ENCODE data around the gene KCNH2. TPM values are rescaled to one million over a fixed set of nuclear protein-coding genes. Genes with fewer than 3 reads are reported as not detected.

KCNH2 gene
- total and polyA plus RNA-seq, 10 of the 15 experiments (the other 5 are each of a cell fraction or from before 2014, with no cell fraction given) = 0.04 to 0.24 (median 0.17) TPM; not detected in 6

GRCh38 chr7:150895809-150896208, 82.3 kb downstream of the KCNH2 start:
- POLR2A ChIA-PET = no interaction called here
- in situ Hi-C loops (cut with MboI) = no loop called here

More at GRCh38 chr7:150895809-150896208, 82.3 kb downstream of the KCNH2 start:
- H3K9ac ChIP-seq (ENCODE audit: control insufficient read depth, insufficient read depth, low read length) = no peak overlapping the region
- peaks cover 16% of the 10 kb centered on the region for H3K4me1 ChIP-seq (ENCODE audit: control insufficient read depth, insufficient read depth, low read length)
- no peak overlapping the region for H3K4me2 ChIP-seq (ENCODE audit: control insufficient read depth, insufficient read depth)
- intact Hi-C loops (cut with micrococcal nuclease; ENCODE audit: unreplicated experiment) = no loop called here
- no peaks in the 10 kb centered on the region for H3K36me3 ChIP-seq (ENCODE audit: control insufficient read depth in 2 of 2, insufficient read depth in 2 of 2, low read length in 1 of 2)
- FAIRE-seq (no peak), DNase-seq (ENCODE audit: low read depth, low spot score) (no peak), ATAC-seq (no peak)
- WGBS (ENCODE audit: insufficient coverage, insufficient replicate concordance, low lambda C conversion rate, missing lambda C conversion rate) = 22% methylated on average over 2 of the region's 2 CpGs
- no TSS peak for BruUV-seq (replicated peaks)
- no peaks in the 10 kb centered on the region; the same call in 1 of the 3 replicates for H3K9me3 ChIP-seq (replicated peaks; ENCODE audit: control insufficient read depth, insufficient read depth, low read length)
- no peak for TF ChIP-seq FOXM1 (IDR thresholded peaks at IDR 0.05; ENCODE audit: low read depth, low read length)
- no peak for TF ChIP-seq SUZ12 (IDR thresholded peaks at IDR 0.05; ENCODE audit: unreplicated experiment)
- no peak for TF ChIP-seq IRF4 (IDR thresholded peaks at IDR 0.05; ENCODE audit: low read depth, low read length)
- no peak for TF ChIP-seq NR2C1 (IDR thresholded peaks at IDR 0.05)
- TF ChIP-seq, protein P1, sequence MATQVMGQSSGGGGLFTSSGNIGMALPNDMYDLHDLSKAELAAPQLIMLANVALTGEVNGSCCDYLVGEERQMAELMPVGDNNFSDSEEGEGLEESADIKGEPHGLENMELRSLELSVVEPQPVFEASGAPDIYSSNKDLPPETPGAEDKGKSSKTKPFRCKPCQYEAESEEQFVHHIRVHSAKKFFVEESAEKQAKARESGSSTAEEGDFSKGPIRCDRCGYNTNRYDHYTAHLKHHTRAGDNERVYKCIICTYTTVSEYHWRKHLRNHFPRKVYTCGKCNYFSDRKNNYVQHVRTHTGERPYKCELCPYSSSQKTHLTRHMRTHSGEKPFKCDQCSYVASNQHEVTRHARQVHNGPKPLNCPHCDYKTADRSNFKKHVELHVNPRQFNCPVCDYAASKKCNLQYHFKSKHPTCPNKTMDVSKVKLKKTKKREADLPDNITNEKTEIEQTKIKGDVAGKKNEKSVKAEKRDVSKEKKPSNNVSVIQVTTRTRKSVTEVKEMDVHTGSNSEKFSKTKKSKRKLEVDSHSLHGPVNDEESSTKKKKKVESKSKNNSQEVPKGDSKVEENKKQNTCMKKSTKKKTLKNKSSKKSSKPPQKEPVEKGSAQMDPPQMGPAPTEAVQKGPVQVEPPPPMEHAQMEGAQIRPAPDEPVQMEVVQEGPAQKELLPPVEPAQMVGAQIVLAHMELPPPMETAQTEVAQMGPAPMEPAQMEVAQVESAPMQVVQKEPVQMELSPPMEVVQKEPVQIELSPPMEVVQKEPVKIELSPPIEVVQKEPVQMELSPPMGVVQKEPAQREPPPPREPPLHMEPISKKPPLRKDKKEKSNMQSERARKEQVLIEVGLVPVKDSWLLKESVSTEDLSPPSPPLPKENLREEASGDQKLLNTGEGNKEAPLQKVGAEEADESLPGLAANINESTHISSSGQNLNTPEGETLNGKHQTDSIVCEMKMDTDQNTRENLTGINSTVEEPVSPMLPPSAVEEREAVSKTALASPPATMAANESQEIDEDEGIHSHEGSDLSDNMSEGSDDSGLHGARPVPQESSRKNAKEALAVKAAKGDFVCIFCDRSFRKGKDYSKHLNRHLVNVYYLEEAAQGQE (IDR thresholded peaks at IDR 0.05; ENCODE audit: low read depth, low read length) = no peak
- TF ChIP-seq TCF12 (IDR thresholded peaks at IDR 0.05; ENCODE audit: low read depth, low read length) = no peak
- no peak for TF ChIP-seq PML (IDR thresholded peaks at IDR 0.05; ENCODE audit: low read length)
- no peak for TF ChIP-seq NBN (IDR thresholded peaks at IDR 0.05)
- TF ChIP-seq SMARCA5 (IDR thresholded peaks at IDR 0.05) = no peak
- no peak for TF ChIP-seq ZNF24 (IDR thresholded peaks at IDR 0.05)
- TF ChIP-seq FOXK2 (IDR thresholded peaks at IDR 0.05) = no peak
- TF ChIP-seq DPF2 (IDR thresholded peaks at IDR 0.05) = no peak
- TF ChIP-seq SP1 (IDR thresholded peaks at IDR 0.05; ENCODE audit: low read depth, low read length) = no peak
- TF ChIP-seq RCOR1 (conservative IDR thresholded peaks at IDR 0.05; ENCODE audit: low read depth, low read length) = no peak
- TF ChIP-seq BCL11A (IDR thresholded peaks at IDR 0.05; ENCODE audit: low read depth, low read length) = no peak
- no peak for TF ChIP-seq SIX5 (IDR thresholded peaks at IDR 0.05; ENCODE audit: low read depth, low read length, severe bottlenecking)
- no peak for TF ChIP-seq PAX8 (IDR thresholded peaks at IDR 0.05)
- no peaks in the 10 kb centered on the region for H4K20me1 ChIP-seq (ENCODE audit: control insufficient read depth, insufficient read depth)
- no peak overlapping the region for H3K4me3 ChIP-seq
- no peak overlapping the region for H3K27ac ChIP-seq (ENCODE audit: control insufficient read depth, insufficient read depth)
- H2AFZ ChIP-seq (ENCODE audit: control insufficient read depth, low read depth, low read length) = no peak overlapping the region
- peaks cover 0 to 6% of the 10 kb centered on the region in 2 experiments; a peak in 1 of 4 replicates for H3K27me3 ChIP-seq (replicated peaks in 1 of 2; ENCODE audit: control insufficient read depth in 2 of 2, insufficient read depth in 2 of 2, low read length in 1 of 2)
- H3K79me2 ChIP-seq (ENCODE audit: control insufficient read depth, insufficient read depth, low read length) = no peaks in the 10 kb centered on the region
- CTCF ChIA-PET = no interaction called here
- SMC1A ChIA-PET (ENCODE audit: uncharacterized antibody, unreplicated experiment) = no interaction called here
- RAD21 ChIA-PET (ENCODE audit: unreplicated experiment) = no interaction called here

Other genes starting within 250 kb of the KCNH2 start
Only the 7 nearest of the 17 such genes appear.
- gene NOS3, start 12.7 kb upstream of the KCNH2 start, total RNA-seq (2014; rRNA removed) = 0.06 and 0.16 TPM in 2 replicates
- 0.05 and 0.09 TPM in 2 replicates for gene NOS3, start 12.7 kb upstream of the KCNH2 start, total RNA-seq (2014; rRNA removed; fragmentation: Illumina TruSeq; extraction: Trizol)
- 0.32 and 0.92 TPM in 2 replicates for gene NOS3, start 12.7 kb upstream of the KCNH2 start, total RNA-seq (2021)
- gene NOS3, start 12.7 kb upstream of the KCNH2 start, polyA plus RNA-seq (2011; rRNA removed) = 0.30 and 0.42 TPM in 2 replicates
- gene NOS3, start 12.7 kb upstream of the KCNH2 start, polyA plus RNA-seq (2014; fragmentation: Illumina TruSeq; extraction: Trizol) = 0.06 TPM in 1 of 2 replicates, not detected in the other
- not detected for gene NOS3, start 12.7 kb upstream of the KCNH2 start, polyA plus RNA-seq (2014; fragmentation: Nextera tagmentation; extraction: Ambion mirVana)
- 0.33 and 0.56 TPM in 2 replicates for gene NOS3, start 12.7 kb upstream of the KCNH2 start, polyA plus RNA-seq (2014; rRNA removed)
- gene NOS3, start 12.7 kb upstream of the KCNH2 start, polyA plus RNA-seq (2016; fragmentation: Nextera tagmentation; extraction: Ambion mirVana) = under 1 TPM in 1 of 2 experiments, not detected in 1; 0.70 TPM
- 0.05 TPM in 1 of 2 replicates, not detected in the other for gene ATG9B, start 46.2 kb upstream of the KCNH2 start, total RNA-seq (2014; rRNA removed)
- 0.09 TPM in 1 of 2 replicates, not detected in the other for gene ATG9B, start 46.2 kb upstream of the KCNH2 start, total RNA-seq (2014; rRNA removed; fragmentation: Illumina TruSeq; extraction: Trizol)
- gene ATG9B, start 46.2 kb upstream of the KCNH2 start, total RNA-seq (2021) = 0.36 and 0.48 TPM in 2 replicates
- 0.01 and 0.13 TPM in 2 replicates for gene ATG9B, start 46.2 kb upstream of the KCNH2 start, polyA plus RNA-seq (2011; rRNA removed)
- 0.12 TPM in 1 of 2 replicates, not detected in the other for gene ATG9B, start 46.2 kb upstream of the KCNH2 start, polyA plus RNA-seq (2014; fragmentation: Illumina TruSeq; extraction: Trizol)
- gene ATG9B, start 46.2 kb upstream of the KCNH2 start, polyA plus RNA-seq (2014; fragmentation: Nextera tagmentation; extraction: Ambion mirVana) = under 1 TPM in 1 of 2 experiments, not detected in 1; 0.04 TPM
- gene ATG9B, start 46.2 kb upstream of the KCNH2 start, polyA plus RNA-seq (2014; rRNA removed) = 0.13 and 0.62 TPM in 2 replicates
- gene ATG9B, start 46.2 kb upstream of the KCNH2 start, polyA plus RNA-seq (2016; fragmentation: Nextera tagmentation; extraction: Ambion mirVana) = under 1 TPM; 0.24 to 0.83 TPM
- gene ABCB8, start 50.1 kb upstream of the KCNH2 start, total RNA-seq (2014; rRNA removed) = 26.3 and 27.4 TPM in 2 replicates
- gene ABCB8, start 50.1 kb upstream of the KCNH2 start, total RNA-seq (2014; rRNA removed; fragmentation: Illumina TruSeq; extraction: Trizol) = 9.1 and 10.8 TPM in 2 replicates
- 30.6 and 34.7 TPM in 2 replicates for gene ABCB8, start 50.1 kb upstream of the KCNH2 start, total RNA-seq (2021)
- 3.8 and 9.6 TPM in 2 replicates for gene ABCB8, start 50.1 kb upstream of the KCNH2 start, polyA plus RNA-seq (2011; rRNA removed)
- gene ABCB8, start 50.1 kb upstream of the KCNH2 start, polyA plus RNA-seq (2014; fragmentation: Illumina TruSeq; extraction: Trizol) = 4.7 and 11.5 TPM in 2 replicates
- gene ABCB8, start 50.1 kb upstream of the KCNH2 start, polyA plus RNA-seq (2014; fragmentation: Nextera tagmentation; extraction: Ambion mirVana) = 1 to 10 TPM in 1 of 2 experiments, under 1 TPM in 1; 0.77 to 1.2 TPM
- gene ABCB8, start 50.1 kb upstream of the KCNH2 start, polyA plus RNA-seq (2014; rRNA removed) = 24.7 and 27.3 TPM in 2 replicates
- 10 to 100 TPM; 30.5 to 34.8 TPM for gene ABCB8, start 50.1 kb upstream of the KCNH2 start, polyA plus RNA-seq (2016; fragmentation: Nextera tagmentation; extraction: Ambion mirVana)
- 0.16 TPM in 1 of 2 replicates, not detected in the other for gene ASIC3, start 70.2 kb upstream of the KCNH2 start, total RNA-seq (2014; rRNA removed)
- gene ASIC3, start 70.2 kb upstream of the KCNH2 start, total RNA-seq (2014; rRNA removed; fragmentation: Illumina TruSeq; extraction: Trizol) = 0.51 TPM in 1 of 2 replicates, not detected in the other
- 1.0 and 1.5 TPM in 2 replicates for gene ASIC3, start 70.2 kb upstream of the KCNH2 start, total RNA-seq (2021)
- 0.07 and 0.09 TPM in 2 replicates for gene ASIC3, start 70.2 kb upstream of the KCNH2 start, polyA plus RNA-seq (2011; rRNA removed)
- gene ASIC3, start 70.2 kb upstream of the KCNH2 start, polyA plus RNA-seq (2014; fragmentation: Illumina TruSeq; extraction: Trizol) = 0.47 TPM in 1 of 2 replicates, not detected in the other
- not detected for gene ASIC3, start 70.2 kb upstream of the KCNH2 start, polyA plus RNA-seq (2014; fragmentation: Nextera tagmentation; extraction: Ambion mirVana)
- gene ASIC3, start 70.2 kb upstream of the KCNH2 start, polyA plus RNA-seq (2014; rRNA removed) = 0.55 and 1.4 TPM in 2 replicates
- gene ASIC3, start 70.2 kb upstream of the KCNH2 start, polyA plus RNA-seq (2016; fragmentation: Nextera tagmentation; extraction: Ambion mirVana) = under 1 TPM; 0.24 to 0.40 TPM
- gene CDK5, start 79.6 kb upstream of the KCNH2 start, total RNA-seq (2014; rRNA removed) = 25.9 and 30.3 TPM in 2 replicates
- 18.2 and 19.4 TPM in 2 replicates for gene CDK5, start 79.6 kb upstream of the KCNH2 start, total RNA-seq (2014; rRNA removed; fragmentation: Illumina TruSeq; extraction: Trizol)
- 19.1 and 19.7 TPM in 2 replicates for gene CDK5, start 79.6 kb upstream of the KCNH2 start, total RNA-seq (2021)
- gene CDK5, start 79.6 kb upstream of the KCNH2 start, polyA plus RNA-seq (2011; rRNA removed) = 20.2 and 24.5 TPM in 2 replicates
- 13.9 and 19.4 TPM in 2 replicates for gene CDK5, start 79.6 kb upstream of the KCNH2 start, polyA plus RNA-seq (2014; fragmentation: Illumina TruSeq; extraction: Trizol)
- gene CDK5, start 79.6 kb upstream of the KCNH2 start, polyA plus RNA-seq (2014; fragmentation: Nextera tagmentation; extraction: Ambion mirVana) = 1 to 10 TPM; 1.5 to 8.1 TPM
- 23.5 and 27.6 TPM in 2 replicates for gene CDK5, start 79.6 kb upstream of the KCNH2 start, polyA plus RNA-seq (2014; rRNA removed)
- 10 to 100 TPM; 33.1 to 33.4 TPM for gene CDK5, start 79.6 kb upstream of the KCNH2 start, polyA plus RNA-seq (2016; fragmentation: Nextera tagmentation; extraction: Ambion mirVana)
- 50.7 and 51.0 TPM in 2 replicates for gene SLC4A2, start 81.3 kb upstream of the KCNH2 start, total RNA-seq (2014; rRNA removed)
- gene SLC4A2, start 81.3 kb upstream of the KCNH2 start, total RNA-seq (2014; rRNA removed; fragmentation: Illumina TruSeq; extraction: Trizol) = 15.6 and 17.4 TPM in 2 replicates
- 69.1 and 78.6 TPM in 2 replicates for gene SLC4A2, start 81.3 kb upstream of the KCNH2 start, total RNA-seq (2021)
- 10.8 and 25.8 TPM in 2 replicates for gene SLC4A2, start 81.3 kb upstream of the KCNH2 start, polyA plus RNA-seq (2011; rRNA removed)
- 2.9 and 21.9 TPM in 2 replicates for gene SLC4A2, start 81.3 kb upstream of the KCNH2 start, polyA plus RNA-seq (2014; fragmentation: Illumina TruSeq; extraction: Trizol)
- 10 to 100 TPM in 1 of 2 experiments, 1 to 10 TPM in 1; 2.7 to 12.1 TPM for gene SLC4A2, start 81.3 kb upstream of the KCNH2 start, polyA plus RNA-seq (2014; fragmentation: Nextera tagmentation; extraction: Ambion mirVana)
- 63.8 and 68.7 TPM in 2 replicates for gene SLC4A2, start 81.3 kb upstream of the KCNH2 start, polyA plus RNA-seq (2014; rRNA removed)
- 10 to 100 TPM; 34.4 to 38.9 TPM for gene SLC4A2, start 81.3 kb upstream of the KCNH2 start, polyA plus RNA-seq (2016; fragmentation: Nextera tagmentation; extraction: Ambion mirVana)
- 84.3 and 93.9 TPM in 2 replicates for gene FASTK, start 102.5 kb upstream of the KCNH2 start, total RNA-seq (2014; rRNA removed)
- 22.8 and 26.6 TPM in 2 replicates for gene FASTK, start 102.5 kb upstream of the KCNH2 start, total RNA-seq (2014; rRNA removed; fragmentation: Illumina TruSeq; extraction: Trizol)
- gene FASTK, start 102.5 kb upstream of the KCNH2 start, total RNA-seq (2021) = 79.2 and 82.0 TPM in 2 replicates
- 13.0 and 26.9 TPM in 2 replicates for gene FASTK, start 102.5 kb upstream of the KCNH2 start, polyA plus RNA-seq (2011; rRNA removed)
- 8.5 and 23.7 TPM in 2 replicates for gene FASTK, start 102.5 kb upstream of the KCNH2 start, polyA plus RNA-seq (2014; fragmentation: Illumina TruSeq; extraction: Trizol)
- gene FASTK, start 102.5 kb upstream of the KCNH2 start, polyA plus RNA-seq (2014; fragmentation: Nextera tagmentation; extraction: Ambion mirVana) = 1 to 10 TPM in 1 of 2 experiments, under 1 TPM in 1; 0.19 to 4.1 TPM
- gene FASTK, start 102.5 kb upstream of the KCNH2 start, polyA plus RNA-seq (2014; rRNA removed) = 102 and 123 TPM in 2 replicates
- gene FASTK, start 102.5 kb upstream of the KCNH2 start, polyA plus RNA-seq (2016; fragmentation: Nextera tagmentation; extraction: Ambion mirVana) = 10 to 100 TPM; 86.3 to 96.5 TPM